Vagina (tissue), 2 donors: ENCODE results near the gene TEX264. TPM values are rescaled to one million over a fixed set of nuclear protein-coding genes. Genes with fewer than 3 reads are reported as not detected.
"Not testable (repeated sequence)": the region's sequence is repeated elsewhere in the genome, so short reads cannot be mapped to it uniquely, and the experiment has no call there.

Experiments
- DNase-seq, 2 donors: peaks; one replicate each; pipeline ENCODE4 v3.0.0-alpha.2; 2017; ENCODE audit errors: extremely low spot score in 2 of 2
- H3K27ac ChIP-seq: fragments of 200-600 bp; sonication (generic); one replicate; pipeline ENCODE4 v1.5.1; 2019
- H3K27me3 ChIP-seq: fragments of 200-600 bp; sonication (generic); one replicate; pipeline ENCODE4 v1.5.1; 2019
- H3K36me3 ChIP-seq, 2 donors: fragments of 200-600 bp; sonication (generic); one replicate each; pipeline ENCODE4 v1.5.1; 2017 to 2019
- H3K4me1 ChIP-seq: fragments of 200-600 bp; sonication (generic); one replicate; pipeline ENCODE4 v1.5.1; 2019
- H3K4me3 ChIP-seq, 2 donors: fragments of 200-600 bp; sonication (generic); 1 replicate in 1 of 2; 2 replicates in 1 of 2; pipeline ENCODE4 v1.5.1; 2016 to 2019
- H3K9me3 ChIP-seq: fragments of 200-600 bp; sonication (generic); one replicate; pipeline ENCODE4 v1.5.1; 2019
- POLR2A ChIP-seq, 2 donors: fragments of 450-650 bp; IDR thresholded peaks; one replicate each; pipeline ENCODE4 v1.6.1; 2017; ENCODE audit warnings: antibody characterized with exemption in 2 of 2, mild to moderate bottlenecking in 2 of 2, moderate library complexity in 2 of 2
- POLR2AphosphoS5 ChIP-seq, 2 donors: sonication (generic); formaldehyde crosslinking; IDR thresholded peaks; one replicate each; pipeline ENCODE4 v1.9.0; 2017; ENCODE audit warnings: antibody characterized with exemption in 2 of 2, mild to moderate bottlenecking in 2 of 2, low read depth in 1 of 2; ENCODE audit not compliant: insufficient read depth in 1 of 2
- intact Hi-C: fragments of 100-400 bp; cut with DNase I; formaldehyde crosslinking; loops from one replicate; pipeline ENCODE4 v1.15.1; 2023
- total RNA-seq: library from RNA; depleted of rRNA; stranded (reverse); fragments of >200 nt; gene quantifications from one replicate; pipeline ENCODE4 v1.2.3, GENCODE V29; 2016
- TF ChIP-seq, protein P1 (sequence below), 3 experiments: fragments of 450-650 bp in 2 of 3; fragments of 200-600 bp in 1 of 3; sonication (generic) in 1 of 3; IDR thresholded peaks; one replicate each; pipeline ENCODE4 v1.5.1; 2017 to 2019; ENCODE audit warnings: antibody characterized with exemption in 3 of 3, mild to moderate bottlenecking in 2 of 3, moderate library complexity in 2 of 3

The TEX264 gene
- total RNA-seq, 1 donor from 2014 or later, result 66.8 TPM

DNA sequence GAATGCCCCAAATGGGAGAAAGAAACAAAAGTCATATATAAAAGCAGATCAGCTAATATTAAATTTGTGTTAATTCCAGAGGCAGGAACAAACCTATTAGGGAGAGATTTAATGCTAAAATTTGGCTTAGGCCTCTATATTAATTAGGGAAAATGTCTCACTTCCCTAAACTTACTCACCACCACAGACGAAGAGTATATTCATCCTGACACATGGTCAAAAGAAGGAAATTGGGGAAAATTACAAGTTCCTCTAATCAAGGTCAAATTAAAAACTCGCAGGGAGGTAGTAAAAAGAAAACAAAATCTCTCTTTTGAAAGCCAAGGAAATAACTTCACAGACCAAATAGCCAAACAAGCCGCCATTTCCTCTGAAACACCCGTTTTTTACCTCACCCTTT is 68.1 kb downstream of the TEX264 start:
- Histone ChIP-seq H3K27me3 (no peaks in the 10 kb centered on the region), H3K4me1 (no peaks in the 10 kb centered on the region), H3K4me3 (no peak overlapping the region), H3K9me3 (no peaks in the 10 kb centered on the region), H3K36me3 (no peaks in the 10 kb centered on the region), H3K27ac (no peak overlapping the region)
- DNase-seq, result no peak
- no peak for TF ChIP-seq POLR2AphosphoS5 (IDR thresholded peaks at IDR 0.05; ENCODE audit: insufficient read depth in 1 of 2, low read depth in 1 of 2)
- no peak for TF ChIP-seq POLR2A (IDR thresholded peaks at IDR 0.05)
- TF ChIP-seq, protein P1, sequence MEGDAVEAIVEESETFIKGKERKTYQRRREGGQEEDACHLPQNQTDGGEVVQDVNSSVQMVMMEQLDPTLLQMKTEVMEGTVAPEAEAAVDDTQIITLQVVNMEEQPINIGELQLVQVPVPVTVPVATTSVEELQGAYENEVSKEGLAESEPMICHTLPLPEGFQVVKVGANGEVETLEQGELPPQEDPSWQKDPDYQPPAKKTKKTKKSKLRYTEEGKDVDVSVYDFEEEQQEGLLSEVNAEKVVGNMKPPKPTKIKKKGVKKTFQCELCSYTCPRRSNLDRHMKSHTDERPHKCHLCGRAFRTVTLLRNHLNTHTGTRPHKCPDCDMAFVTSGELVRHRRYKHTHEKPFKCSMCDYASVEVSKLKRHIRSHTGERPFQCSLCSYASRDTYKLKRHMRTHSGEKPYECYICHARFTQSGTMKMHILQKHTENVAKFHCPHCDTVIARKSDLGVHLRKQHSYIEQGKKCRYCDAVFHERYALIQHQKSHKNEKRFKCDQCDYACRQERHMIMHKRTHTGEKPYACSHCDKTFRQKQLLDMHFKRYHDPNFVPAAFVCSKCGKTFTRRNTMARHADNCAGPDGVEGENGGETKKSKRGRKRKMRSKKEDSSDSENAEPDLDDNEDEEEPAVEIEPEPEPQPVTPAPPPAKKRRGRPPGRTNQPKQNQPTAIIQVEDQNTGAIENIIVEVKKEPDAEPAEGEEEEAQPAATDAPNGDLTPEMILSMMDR (IDR thresholded peaks at IDR 0.05), result no peak
- intact Hi-C loops, result no loop called here

DNA sequence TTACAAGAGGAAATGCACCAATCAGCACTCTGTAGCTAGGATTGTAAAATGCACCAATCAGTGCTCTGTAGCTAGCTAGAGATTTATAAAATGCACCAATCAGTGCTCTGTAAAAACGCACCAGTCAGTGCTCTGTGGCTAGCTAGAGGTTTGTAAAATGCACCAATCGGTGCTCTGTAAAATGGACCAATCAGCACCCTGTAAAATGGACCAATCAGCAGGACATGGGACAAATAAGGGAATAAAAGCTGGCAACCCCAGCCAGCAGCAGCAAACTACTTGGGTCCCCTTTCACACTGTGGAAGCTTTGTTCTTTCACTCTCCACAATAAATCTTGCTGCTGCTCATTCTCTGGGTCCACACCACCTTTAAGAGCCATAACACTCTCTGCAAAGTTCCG is 71.3 kb downstream of the TEX264 start:
- DNase-seq, intact Hi-C loops, H3K27me3 ChIP-seq, H3K4me1 ChIP-seq, H3K9me3 ChIP-seq, H3K36me3 ChIP-seq, H3K27ac ChIP-seq, H3K4me3 ChIP-seq: not testable (repeated sequence)

DNA sequence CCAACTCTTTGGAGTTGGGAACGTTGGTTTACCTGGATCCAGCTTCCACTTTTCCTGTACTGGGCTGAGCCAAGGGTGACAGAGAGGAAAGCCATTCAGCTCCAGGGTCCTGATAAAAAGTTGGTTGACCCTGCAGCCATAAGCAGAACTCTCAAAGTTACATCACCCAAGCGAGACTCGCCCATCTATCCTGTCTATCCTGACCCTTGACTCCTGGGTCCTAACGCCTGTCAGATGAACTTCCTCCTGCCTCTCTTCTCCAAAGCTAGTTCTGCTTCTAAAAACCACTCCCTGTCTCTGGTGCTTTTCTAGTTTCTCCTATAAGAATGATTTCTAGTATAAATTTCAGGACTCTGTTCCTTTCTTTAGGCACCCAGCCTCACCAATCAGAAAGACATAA is 71.9 kb downstream of the TEX264 start:
- H3K36me3 ChIP-seq, intact Hi-C loops, H3K9me3 ChIP-seq, H3K27ac ChIP-seq, H3K4me3 ChIP-seq, H3K27me3 ChIP-seq, DNase-seq, H3K4me1 ChIP-seq: not testable (repeated sequence)

DNA sequence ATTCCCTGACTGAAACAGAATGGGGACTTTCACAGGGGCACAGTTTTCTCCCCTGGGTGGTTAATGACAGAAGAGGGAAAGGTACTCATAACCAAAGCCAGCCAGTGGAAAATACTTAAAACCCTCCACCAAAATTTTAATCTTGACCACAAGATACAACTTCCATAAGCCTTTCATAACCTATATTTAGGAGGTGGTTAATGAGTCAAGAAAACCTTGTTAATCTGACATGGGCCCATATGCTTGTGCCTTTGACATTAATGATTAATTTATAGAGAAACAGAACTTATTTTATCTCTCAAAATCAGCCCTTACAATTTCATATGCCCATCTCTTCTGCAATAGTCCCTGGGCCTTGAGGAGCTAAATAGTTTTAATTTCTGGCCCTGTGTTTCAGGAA is 76.8 kb downstream of the TEX264 start:
- intact Hi-C loops, result no loop called here
- no peaks in the 10 kb centered on the region for H3K27me3 ChIP-seq
- H3K36me3 ChIP-seq, result no peaks in the 10 kb centered on the region
- no peaks in the 10 kb centered on the region for H3K4me1 ChIP-seq
- no peak overlapping the region for H3K27ac ChIP-seq
- no peak for DNase-seq
- H3K9me3 ChIP-seq, result no peaks in the 10 kb centered on the region
- TF ChIP-seq POLR2A (IDR thresholded peaks at IDR 0.05) (no peak), POLR2AphosphoS5 (IDR thresholded peaks at IDR 0.05; ENCODE audit: insufficient read depth in 1 of 2, low read depth in 1 of 2) (no peak)
- TF ChIP-seq, protein P1 (IDR thresholded peaks at IDR 0.05), result no peak
- H3K4me3 ChIP-seq, result no peak overlapping the region

DNA sequence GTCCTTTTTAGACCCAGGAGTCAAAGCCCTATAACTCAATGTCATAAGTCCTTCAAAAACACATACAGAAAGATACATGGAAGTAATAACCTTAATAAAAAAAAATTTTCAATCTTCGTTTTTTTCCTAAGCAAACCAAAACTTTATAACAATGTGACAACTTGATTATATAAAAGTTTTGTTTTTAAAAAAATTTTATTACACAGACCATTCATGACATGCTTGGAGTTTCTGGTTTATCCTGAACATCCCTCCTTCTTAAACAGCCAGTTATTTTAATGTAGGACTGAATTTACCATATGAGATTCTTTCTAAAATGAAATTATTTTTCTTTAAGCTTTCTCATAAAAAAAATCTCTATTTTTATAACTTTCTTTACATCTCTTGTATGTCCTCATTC is 77.3 kb downstream of the TEX264 start:
- no peak overlapping the region for H3K4me3 ChIP-seq
- intact Hi-C loops, result no loop called here
- no peaks in the 10 kb centered on the region for H3K27me3 ChIP-seq
- no peak for DNase-seq
- no peaks in the 10 kb centered on the region for H3K4me1 ChIP-seq
- H3K27ac ChIP-seq, result no peak overlapping the region
- no peaks in the 10 kb centered on the region for H3K9me3 ChIP-seq
- no peaks in the 10 kb centered on the region for H3K36me3 ChIP-seq
- TF ChIP-seq POLR2A (IDR thresholded peaks at IDR 0.05), result no peak
- TF ChIP-seq, protein P1 (IDR thresholded peaks at IDR 0.05), result no peak
- no peak for TF ChIP-seq POLR2AphosphoS5 (IDR thresholded peaks at IDR 0.05; ENCODE audit: insufficient read depth in 1 of 2, low read depth in 1 of 2)

DNA sequence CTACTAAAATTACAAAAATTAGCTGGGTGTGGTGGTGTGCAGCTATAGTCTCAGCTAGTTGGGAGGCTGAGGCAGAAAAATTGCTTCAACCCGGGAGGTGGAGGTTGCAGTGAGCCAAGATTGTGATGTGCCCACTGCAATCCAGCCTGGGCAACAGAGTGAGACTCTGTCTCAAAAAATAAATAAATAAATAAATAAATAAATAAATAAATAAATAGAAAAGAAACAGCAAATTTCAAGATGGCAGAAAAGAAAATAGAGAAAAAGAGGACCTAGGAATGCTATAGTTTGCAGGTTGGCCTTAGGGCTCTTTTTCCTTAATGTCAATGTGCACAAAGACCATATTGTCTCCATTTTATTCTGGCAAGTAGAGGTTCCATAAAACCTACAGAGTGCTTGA is 79.8 kb downstream of the TEX264 start:
- TF ChIP-seq POLR2AphosphoS5 (IDR thresholded peaks at IDR 0.05; ENCODE audit: insufficient read depth in 1 of 2, low read depth in 1 of 2) (no peak), POLR2A (IDR thresholded peaks at IDR 0.05) (no peak)
- TF ChIP-seq, protein P1 (IDR thresholded peaks at IDR 0.05), result no peak
- Histone ChIP-seq H3K27me3 (no peaks in the 10 kb centered on the region), H3K9me3 (no peaks in the 10 kb centered on the region), H3K27ac (no peak overlapping the region), H3K4me3 (no peak overlapping the region), H3K36me3 (no peaks in the 10 kb centered on the region), H3K4me1 (no peaks in the 10 kb centered on the region)
- no peak for DNase-seq
- intact Hi-C loops, result no loop called here
